ENCODE measurements around the gene PCDH9. TPM values are rescaled to one million over a fixed set of nuclear protein-coding genes. Genes with fewer than 3 reads are reported as not detected.

PCDH9 gene
- total RNA-seq, 1 donor from 2014 or later, result 0.90 TPM

GRCh38 chr13:66405908-66406802, 824.0 kb downstream of the PCDH9 start:
- no peak for DNase-seq (ENCODE audit: low read depth in 2 of 2)

DNA sequence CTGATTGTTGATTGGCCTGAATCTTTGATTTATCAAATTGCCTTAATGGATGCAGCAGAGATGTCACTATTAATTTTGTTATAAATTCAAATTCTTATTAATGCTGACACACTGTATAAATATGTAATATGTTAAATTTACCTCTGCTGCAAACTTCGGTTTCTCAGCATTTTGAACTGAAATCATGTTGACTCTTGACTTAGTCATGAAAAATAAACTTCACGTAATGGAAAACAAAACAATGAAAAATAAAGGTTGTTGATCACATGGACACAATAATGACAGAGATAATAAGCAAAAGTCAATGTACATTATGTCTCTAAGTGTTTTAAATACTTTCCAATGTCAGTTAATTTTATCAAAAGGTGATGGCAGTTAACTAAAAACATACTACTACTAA, 827.6 kb downstream of the PCDH9 start:
- no peak for DNase-seq (ENCODE audit: low read depth in 2 of 2)

DNA sequence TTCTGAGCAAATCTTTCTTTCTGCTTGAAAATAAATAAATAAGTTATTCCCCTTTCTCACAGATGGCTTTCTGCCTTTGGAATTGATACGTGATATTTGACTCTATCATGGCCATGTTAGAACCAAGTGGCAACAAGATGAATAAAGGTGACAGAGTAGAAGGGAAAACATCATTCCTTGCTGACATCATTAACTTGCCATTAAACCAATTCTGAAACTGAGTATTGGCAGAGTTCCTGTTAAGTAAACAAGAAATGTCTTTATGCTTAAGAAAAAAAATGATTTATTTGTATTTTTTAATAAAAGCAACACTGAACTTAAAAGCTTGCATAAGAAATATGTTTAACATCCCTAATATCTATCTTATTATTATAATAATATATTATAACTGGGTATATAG, 828.1 kb downstream of the PCDH9 start:
- DNase-seq (ENCODE audit: low read depth in 2 of 2), result peak in 1 of 2 donors; percentile 21

DNA sequence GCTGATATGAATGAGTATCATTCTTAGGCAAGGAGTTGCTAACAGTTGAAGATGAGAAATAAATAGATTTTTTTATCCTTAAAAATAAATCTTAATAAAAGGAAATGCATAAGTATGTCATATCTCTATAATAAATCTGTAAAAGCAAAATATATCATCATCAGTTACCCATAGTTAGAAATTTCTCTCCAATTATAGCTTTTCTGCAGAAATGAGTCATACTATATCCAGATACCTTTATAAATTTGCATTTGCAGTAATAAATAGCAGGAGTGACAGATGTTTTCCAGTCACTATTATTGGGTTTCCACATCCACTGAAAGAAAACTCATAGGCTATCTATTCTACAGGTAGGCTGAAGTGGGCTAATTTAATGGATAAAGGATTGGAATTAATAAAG, 829.8 kb downstream of the PCDH9 start:
- DNase-seq (ENCODE audit: low read depth in 2 of 2), result no peak

GRCh38 chr13:66399873-66400272, 830.3 kb downstream of the PCDH9 start:
- DNase-seq (ENCODE audit: low read depth in 2 of 2), result no peak

DNA sequence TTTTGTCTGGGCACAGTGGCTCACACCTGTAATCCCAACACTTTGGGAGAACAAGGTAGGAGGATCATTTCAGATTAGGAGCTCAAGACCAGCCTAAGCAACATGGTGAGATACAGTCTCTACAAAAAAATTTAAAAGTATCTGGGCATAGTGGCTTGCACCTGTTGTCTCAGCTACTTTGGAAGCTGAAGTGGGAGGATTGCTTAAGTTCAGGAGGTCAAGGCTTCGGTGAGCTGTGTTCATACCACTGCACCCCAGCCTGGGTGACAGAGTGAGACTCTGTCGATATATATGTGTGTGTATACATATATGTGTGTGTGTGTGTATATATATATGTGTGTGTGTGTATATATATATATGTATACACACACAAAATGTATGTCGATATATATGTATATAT, 833.0 kb downstream of the PCDH9 start:
- DNase-seq (ENCODE audit: low read depth in 2 of 2), result no peak

- DNase-seq (ENCODE audit: low read depth in 2 of 2), result no peak
Observed at GRCh38 chr13:66391322-66391721, 838.8 kb downstream of the PCDH9 start.

DNA sequence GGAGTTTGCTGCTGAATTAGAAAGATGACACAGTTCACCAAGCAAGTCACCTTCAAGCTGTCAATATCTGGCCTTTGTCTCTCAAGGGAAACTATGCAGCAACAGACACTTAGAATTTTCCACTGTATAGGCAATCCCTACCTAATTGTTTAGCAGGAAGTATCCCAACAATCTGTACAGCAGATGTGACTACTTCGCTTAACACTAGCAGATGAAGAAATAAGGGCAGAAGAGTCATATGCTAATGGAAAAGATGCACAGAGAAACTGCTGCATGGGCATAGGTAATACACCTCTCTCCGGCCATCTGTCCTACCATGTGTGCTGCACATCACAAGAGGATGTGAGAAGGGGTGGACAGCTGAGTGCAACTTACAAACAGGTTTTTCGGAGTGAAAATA, 851.2 kb downstream of the PCDH9 start:
- DNase-seq (ENCODE audit: low read depth in 2 of 2), result no peak

GRCh38 chr13:66377569-66377968, 852.6 kb downstream of the PCDH9 start:
- no peak for DNase-seq (ENCODE audit: low read depth in 2 of 2)

DNA sequence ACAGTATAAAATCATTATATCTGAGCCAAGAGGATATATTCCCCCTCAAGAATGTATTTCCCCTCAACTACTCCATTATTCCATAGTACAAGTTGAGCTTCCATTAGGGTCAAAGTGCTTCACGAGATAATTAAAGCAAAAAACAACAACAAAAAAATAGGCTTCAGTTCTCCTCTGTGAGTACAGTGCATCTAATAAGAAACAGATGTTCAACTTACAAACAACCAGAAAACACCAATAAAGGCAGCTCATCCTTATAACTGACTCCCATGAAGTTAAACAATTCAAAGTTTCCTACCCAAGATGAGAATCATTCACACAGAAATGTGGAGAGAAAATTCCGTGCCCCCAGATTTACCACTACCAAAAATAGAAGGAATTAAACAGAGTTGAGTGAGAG, 854.4 kb downstream of the PCDH9 start:
- no peak for DNase-seq (ENCODE audit: low read depth in 2 of 2)

DNA sequence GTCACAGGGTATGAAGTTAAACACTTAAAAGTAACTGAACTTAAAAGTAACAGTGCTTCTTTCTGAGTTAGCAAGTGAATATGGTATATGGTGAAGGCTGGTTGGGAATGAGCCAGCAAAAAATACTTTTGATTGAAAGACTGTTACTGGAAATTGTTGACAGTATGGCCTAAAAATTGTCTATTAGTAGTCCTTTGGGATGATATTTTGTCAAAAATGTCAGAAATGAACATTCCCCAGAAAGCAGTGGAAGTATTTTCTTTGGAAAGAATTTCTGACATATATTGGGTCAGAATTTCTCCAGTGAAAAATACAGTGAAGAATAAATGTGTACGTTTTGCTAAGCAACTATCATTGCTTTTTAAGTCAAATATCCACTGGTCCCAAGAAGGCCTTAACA, 860.5 kb downstream of the PCDH9 start:
- no peak for DNase-seq (ENCODE audit: low read depth in 2 of 2)

- DNase-seq (ENCODE audit: low read depth in 2 of 2), result no peak
Observed at GRCh38 chr13:66367356-66367755, 862.8 kb downstream of the PCDH9 start.

GRCh38 chr13:66365101-66365500, 865.0 kb downstream of the PCDH9 start:
- DNase-seq (ENCODE audit: low read depth in 2 of 2), result no peak

DNA sequence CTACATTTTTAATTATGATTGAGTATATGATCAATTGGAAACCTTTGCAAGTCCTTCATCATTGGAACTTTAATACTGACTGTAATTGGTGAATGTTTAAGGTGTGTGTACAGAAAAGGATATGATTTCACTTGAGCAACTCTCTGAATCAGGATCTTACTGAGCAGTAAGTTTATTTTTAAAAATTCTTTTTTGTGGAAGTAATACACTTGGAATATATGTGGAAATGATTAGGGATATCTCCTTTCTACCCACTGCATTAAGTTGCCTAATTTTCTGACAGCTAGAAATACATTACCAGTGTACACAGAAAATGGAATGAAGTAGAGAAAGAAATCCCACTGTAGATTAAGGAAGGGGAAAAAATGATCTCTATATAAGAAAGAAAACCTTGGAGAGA, 865.8 kb downstream of the PCDH9 start:
- DNase-seq (ENCODE audit: low read depth in 2 of 2), result no peak

DNA sequence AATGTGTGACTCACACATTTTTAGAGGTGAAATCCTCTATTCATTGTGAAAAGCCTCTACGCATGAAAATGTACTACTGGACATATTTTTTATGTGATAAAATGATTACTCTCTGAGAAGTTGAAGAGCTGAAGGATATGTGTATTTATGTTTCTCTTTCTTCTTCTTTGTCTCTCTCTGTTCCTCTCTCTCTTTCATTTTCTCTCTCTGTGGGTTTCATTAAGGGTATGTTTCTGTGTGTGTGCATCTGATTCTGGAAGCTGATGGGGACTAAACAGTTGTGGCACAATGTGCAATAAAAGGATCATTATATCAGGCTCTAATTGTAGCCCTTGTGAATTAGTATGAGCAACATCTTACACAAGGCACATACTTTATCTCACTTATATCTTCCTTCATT, 867.7 kb downstream of the PCDH9 start:
- no peak for DNase-seq (ENCODE audit: low read depth in 2 of 2)

DNA sequence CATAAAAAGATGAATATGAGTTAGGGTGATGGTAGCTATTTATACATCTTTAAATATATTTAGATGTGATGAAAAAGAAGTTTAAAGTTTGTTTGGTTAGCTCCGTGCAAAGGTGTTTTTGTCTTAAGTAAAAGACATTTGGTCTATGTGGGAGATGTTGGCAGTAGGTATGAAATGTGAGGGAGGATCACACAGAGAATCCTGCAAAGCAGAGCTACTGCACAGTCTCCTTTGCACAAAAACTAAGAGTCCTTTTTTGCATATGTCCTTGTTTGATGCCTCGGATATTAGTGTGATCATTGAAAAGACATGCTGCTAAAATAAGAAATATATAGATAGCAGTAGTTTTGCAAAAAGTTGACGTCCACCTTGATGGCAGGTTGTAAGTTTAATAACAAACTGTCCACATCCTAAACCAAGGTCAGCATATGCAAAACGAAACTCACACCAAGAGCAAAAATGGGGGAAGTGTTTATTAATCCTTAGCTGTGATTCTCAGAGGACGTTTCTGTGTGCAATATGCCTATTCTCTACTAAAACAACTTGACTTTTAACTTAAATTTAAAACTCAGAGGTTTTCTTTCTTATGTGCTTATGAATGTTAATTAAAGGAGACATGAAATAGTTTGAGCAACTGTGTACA, 870.1 kb downstream of the PCDH9 start:
- DNase-seq (ENCODE audit: low read depth in 2 of 2), result no peak

DNA sequence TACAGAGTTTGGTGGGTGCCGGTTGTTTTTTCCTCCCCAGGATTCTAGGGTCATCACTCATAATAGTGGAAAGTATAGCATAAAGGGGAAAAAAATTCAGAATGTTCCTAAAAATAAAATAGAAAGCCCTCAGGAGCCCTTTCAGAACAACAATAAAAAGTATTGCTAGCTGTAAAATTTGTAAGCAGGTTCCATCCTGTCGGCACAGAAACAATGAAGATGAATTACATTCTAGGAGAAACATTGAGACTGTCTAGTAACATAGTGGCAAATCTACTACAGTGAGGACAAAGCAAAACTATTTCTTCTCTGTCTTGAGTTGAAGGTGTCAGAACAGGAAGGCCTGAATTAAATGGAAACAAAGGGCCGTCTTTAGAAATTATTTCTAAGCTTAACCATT, 870.7 kb downstream of the PCDH9 start:
- no peak for DNase-seq (ENCODE audit: low read depth in 2 of 2)

DNA sequence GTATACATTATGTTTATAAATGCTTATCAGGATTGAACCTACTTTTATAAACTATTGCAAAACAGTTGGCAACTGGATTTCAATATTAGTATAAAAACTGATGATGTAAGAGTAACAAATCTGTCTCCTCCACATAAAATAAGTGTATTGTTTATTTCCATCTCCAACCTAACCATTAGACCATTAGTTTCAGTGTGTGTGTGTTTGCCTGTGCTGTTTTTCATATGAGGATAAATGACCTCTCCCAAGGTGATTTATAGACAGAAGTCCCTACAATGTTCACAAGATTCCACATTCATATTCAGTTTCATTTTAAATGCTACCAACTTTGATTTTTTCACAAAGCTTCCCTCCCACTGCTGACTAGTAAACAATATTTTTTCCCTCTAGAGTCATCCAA, 871.6 kb downstream of the PCDH9 start:
- DNase-seq (ENCODE audit: low read depth in 2 of 2), result no peak

DNA sequence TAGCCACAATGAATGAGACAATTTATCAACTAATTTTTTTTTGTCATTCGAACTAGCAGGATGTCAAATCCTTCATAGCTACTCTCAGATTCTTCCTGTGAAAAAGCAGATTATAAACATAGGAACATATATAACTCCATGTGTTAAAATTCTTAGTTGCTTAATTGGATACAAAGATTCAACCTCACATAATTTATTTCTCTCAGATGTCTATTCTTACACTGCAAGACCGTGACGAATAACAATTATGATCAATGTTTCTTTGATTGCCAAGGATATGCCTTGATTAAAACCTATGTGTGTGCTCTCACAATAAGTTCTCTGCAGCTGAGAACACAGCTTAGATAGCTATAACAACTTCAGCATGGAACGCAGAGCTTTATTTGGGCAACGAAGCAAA, 872.7 kb downstream of the PCDH9 start:
- DNase-seq (ENCODE audit: low read depth in 2 of 2), result no peak

DNA sequence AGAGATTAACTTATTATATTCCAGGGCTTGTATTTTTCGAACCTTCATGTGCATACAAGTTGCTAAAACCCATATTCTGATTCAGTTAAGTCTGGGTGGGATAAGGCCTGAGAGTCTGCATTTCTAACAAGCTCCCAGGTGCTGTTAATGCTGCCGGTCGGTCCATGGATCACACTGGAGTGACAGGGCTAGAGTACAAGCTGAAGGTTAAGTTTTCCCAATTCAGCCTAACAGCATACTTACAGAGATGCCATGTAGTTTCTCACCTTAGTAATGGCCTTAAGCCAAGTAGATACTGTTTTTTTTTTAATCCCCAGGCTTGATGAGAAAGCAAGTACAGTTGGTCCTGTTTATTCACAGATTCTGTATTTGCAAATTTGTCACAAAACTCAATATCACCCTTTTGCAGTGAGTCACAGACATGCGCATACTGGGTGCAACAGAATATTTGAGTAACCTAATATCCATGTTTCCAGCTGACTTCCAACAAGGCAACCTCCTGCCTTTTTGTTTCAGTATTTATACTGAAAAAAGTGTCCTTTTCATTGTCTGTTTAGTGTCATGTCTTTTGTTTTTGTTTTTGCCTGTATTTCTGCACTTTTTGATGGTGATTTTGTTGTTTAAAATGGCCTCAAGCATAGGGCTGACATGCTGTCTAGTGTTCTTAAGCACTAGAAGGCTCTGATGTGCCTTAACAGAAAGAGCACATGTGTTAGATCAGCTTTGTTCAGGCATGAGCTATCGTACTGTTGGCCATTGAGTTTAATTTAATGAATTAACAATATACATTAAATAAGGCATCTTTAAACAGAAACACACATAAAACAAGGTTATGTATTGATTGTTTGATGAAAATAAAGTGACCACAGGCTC, 875.0 kb downstream of the PCDH9 start:
- DNase-seq (ENCODE audit: low read depth in 2 of 2), result no peak

- no peak for DNase-seq (ENCODE audit: low read depth in 2 of 2)
Observed at GRCh38 chr13:66353664-66354063, 876.5 kb downstream of the PCDH9 start.

- DNase-seq (ENCODE audit: low read depth in 2 of 2), result no peak
Observed at GRCh38 chr13:66349966-66350365, 880.2 kb downstream of the PCDH9 start.
